Nephron (organoid): ENCODE measurements around the gene LARP1.
A peak's percentile ranks its signal among the peaks of the same experiment; 100 is the strongest.
"Not testable (repeated sequence)": the region's sequence is repeated elsewhere in the genome, so short reads cannot be mapped to it uniquely, and the experiment has no call there.

Source experiments
- H3K27ac Mint-ChIP-seq, 3 experiments: 2 replicates each; pipeline ENCODE4 v1.8.0; 2020; ENCODE audit warnings: mixed read lengths in 3 of 3, mild to moderate bottlenecking in 2 of 3, moderate library complexity in 1 of 3
- H3K27me3 Mint-ChIP-seq: 2 replicates; pipeline ENCODE4 v1.8.0; 2021; ENCODE audit warnings: low read depth, mild to moderate bottlenecking, moderate library complexity, mixed read lengths
- H3K36me3 Mint-ChIP-seq: 2 replicates; pipeline ENCODE4 v1.8.0; 2020; ENCODE audit warnings: low read depth, mixed read lengths
- H3K4me1 Mint-ChIP-seq: 2 replicates; pipeline ENCODE4 v1.8.0; 2020; ENCODE audit warnings: mixed read lengths
- H3K4me3 Mint-ChIP-seq, 3 experiments: 2 replicates each; pipeline ENCODE4 v1.8.0; 2020; ENCODE audit warnings: mild to moderate bottlenecking in 3 of 3, mixed read lengths in 3 of 3, moderate library complexity in 2 of 3
- H3K9me3 Mint-ChIP-seq: 2 replicates; pipeline ENCODE4 v1.8.0; 2020; ENCODE audit warnings: mixed read lengths
- TF ChIP-seq, protein P1 (sequence below), 3 experiments: fragments of 200-600 bp; sonication (generic); IDR thresholded peaks; one replicate each; pipeline ENCODE4 v1.5.0; 2021; ENCODE audit warnings: antibody characterized with exemption in 3 of 3; ENCODE audit not compliant: unreplicated experiment in 3 of 3

Gene LARP1

DNA sequence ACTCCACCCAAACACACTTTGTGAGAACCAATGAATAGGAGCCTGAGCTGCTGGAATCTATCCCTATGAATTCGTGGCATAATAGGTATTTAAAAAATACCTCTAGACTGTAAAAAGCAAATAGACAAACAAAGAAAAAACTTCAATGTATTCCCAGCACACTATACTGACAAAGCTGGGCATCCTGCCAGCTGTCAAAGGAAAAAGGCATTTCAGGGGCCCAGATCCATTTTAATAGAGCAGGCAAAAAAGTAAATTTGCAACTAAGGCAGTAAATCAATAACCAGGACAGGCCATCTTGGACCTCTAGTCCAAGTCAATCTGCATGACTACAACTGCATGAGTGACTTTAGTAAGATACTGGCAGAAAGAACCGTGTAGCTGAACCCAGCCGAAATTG, 25.6 kb upstream of the LARP1 start:
- TF ChIP-seq, protein P1, sequence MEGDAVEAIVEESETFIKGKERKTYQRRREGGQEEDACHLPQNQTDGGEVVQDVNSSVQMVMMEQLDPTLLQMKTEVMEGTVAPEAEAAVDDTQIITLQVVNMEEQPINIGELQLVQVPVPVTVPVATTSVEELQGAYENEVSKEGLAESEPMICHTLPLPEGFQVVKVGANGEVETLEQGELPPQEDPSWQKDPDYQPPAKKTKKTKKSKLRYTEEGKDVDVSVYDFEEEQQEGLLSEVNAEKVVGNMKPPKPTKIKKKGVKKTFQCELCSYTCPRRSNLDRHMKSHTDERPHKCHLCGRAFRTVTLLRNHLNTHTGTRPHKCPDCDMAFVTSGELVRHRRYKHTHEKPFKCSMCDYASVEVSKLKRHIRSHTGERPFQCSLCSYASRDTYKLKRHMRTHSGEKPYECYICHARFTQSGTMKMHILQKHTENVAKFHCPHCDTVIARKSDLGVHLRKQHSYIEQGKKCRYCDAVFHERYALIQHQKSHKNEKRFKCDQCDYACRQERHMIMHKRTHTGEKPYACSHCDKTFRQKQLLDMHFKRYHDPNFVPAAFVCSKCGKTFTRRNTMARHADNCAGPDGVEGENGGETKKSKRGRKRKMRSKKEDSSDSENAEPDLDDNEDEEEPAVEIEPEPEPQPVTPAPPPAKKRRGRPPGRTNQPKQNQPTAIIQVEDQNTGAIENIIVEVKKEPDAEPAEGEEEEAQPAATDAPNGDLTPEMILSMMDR (IDR thresholded peaks at IDR 0.05; ENCODE audit: unreplicated experiment in 3 of 3), result no peak
- H3K4me1 Mint-ChIP-seq, result peaks cover 5% of the 10 kb centered on the region
- H3K27ac Mint-ChIP-seq, result peak overlapping the region; percentile 56 to 77 (median 61)
- H3K9me3 Mint-ChIP-seq, result peaks cover 4% of the 10 kb centered on the region
- no peak overlapping the region for H3K4me3 Mint-ChIP-seq
- H3K27me3 Mint-ChIP-seq, result no peaks in the 10 kb centered on the region
- peaks cover 4% of the 10 kb centered on the region for H3K36me3 Mint-ChIP-seq

DNA sequence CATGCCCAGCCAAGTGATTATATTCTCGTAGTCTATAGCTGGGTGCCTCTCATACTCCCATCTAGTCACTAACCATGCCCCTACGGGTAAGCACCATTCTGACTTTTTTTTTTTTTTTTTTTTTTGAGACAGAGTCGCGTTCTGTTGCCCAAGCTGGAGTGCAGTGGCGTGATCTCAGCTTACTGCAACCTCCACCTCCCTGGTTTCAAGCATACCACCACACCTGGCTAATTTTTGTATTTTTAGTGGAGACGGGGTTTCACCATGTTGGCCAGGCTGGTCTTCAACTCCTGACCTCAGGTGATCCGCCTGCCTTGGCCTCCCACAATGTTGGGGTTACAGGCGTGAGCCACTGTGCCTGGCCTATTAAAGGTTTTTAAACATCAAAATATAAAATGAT, 24.4 kb upstream of the LARP1 start:
- H3K27ac Mint-ChIP-seq, H3K4me3 Mint-ChIP-seq, H3K9me3 Mint-ChIP-seq, H3K36me3 Mint-ChIP-seq, H3K4me1 Mint-ChIP-seq, H3K27me3 Mint-ChIP-seq: not testable (repeated sequence)

DNA sequence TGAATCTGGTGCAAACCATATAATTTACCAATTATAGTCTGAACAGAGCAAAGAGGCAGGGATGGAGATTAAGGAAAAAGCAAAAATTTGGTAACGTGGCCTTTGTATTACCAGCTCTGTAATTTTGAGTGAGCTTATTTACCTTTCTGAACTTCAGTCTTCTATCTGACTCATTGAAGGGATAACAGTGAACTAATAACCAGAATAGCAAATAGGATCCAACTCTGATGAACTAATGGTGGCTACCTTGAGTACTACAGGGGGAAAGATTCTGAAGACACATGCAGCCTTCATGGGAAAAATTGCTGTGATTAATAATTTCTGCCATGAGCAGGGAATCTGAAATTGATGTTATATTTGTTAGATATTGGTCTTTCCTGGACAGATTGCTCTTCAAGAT, 23.0 kb upstream of the LARP1 start:
- H3K36me3 Mint-ChIP-seq, result peaks cover 4% of the 10 kb centered on the region
- no peak overlapping the region for H3K27ac Mint-ChIP-seq
- TF ChIP-seq, protein P1 (IDR thresholded peaks at IDR 0.05; ENCODE audit: unreplicated experiment in 3 of 3), result no peak
- H3K27me3 Mint-ChIP-seq, result no peaks in the 10 kb centered on the region
- peaks cover 4% of the 10 kb centered on the region for H3K9me3 Mint-ChIP-seq
- no peak overlapping the region for H3K4me3 Mint-ChIP-seq
- peaks cover 5% of the 10 kb centered on the region for H3K4me1 Mint-ChIP-seq

DNA sequence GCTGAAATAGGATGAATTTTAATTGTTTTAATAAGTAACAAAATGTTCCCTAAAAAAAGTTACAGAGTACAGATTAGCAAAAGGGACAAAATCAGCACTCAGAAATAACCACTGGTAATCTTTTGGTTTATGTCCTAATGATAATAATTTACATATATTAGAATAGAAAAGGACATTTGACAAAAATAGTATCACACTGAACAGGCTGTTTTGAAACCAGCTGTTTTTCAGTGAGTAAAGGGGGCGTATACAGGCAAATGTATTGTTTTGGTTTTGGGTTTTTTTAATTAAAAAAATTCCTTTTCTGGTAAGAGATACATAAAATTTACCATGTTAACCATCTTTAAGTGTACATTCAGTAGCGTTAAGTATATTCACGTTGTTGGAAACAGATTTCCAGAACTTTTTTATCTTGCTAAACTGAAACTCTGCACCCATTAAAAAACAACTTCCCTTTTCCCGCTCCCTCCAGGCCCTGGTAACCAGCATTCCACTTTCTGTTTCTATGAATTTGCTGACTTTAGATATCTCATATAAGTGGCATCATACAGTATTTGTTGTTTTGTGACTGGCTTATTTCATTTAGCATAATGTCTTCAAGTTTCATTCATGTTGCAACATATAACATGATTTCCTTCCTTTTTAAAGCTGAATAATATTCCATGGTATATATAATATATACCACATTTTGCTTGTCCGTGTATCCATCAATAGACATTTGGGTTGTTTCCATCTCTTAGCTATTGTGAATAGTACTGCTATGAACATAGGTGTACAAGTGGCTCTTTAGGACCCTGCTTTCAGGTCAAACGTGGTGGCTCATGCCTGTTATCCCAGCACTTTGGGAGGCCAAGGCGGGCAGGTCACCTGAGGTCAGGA, 20.6 kb upstream of the LARP1 start:
- TF ChIP-seq, protein P1 (IDR thresholded peaks at IDR 0.05; ENCODE audit: unreplicated experiment in 3 of 3), result no peak
- Mint-ChIP-seq H3K9me3 (no peaks in the 10 kb centered on the region), H3K27me3 (no peaks in the 10 kb centered on the region), H3K27ac (no peak overlapping the region), H3K4me3 (no peak overlapping the region), H3K36me3 (peaks cover 4% of the 10 kb centered on the region), H3K4me1 (peaks cover 4% of the 10 kb centered on the region)

DNA sequence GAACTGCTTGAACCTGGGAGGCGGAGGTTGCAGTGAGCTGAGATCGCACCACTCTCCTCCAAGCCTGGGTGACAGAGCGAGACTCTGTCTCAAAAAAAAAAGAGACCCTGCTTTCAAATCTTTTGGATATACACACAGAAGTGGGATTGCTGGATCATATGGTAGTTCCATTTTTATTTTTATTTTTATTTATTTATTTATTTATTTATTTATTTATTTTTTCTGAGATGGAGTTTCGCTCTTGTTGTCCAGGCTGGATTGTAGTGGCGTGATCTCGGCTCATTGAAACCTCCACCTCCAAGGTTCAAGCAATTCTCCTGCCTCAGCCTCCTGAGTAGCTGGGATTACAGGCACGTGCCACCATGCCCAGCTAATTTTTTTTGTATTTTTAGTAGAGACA, 19.8 kb upstream of the LARP1 start:
- H3K27ac Mint-ChIP-seq, H3K27me3 Mint-ChIP-seq, H3K4me3 Mint-ChIP-seq, H3K4me1 Mint-ChIP-seq, H3K36me3 Mint-ChIP-seq, H3K9me3 Mint-ChIP-seq: not testable (repeated sequence)

DNA sequence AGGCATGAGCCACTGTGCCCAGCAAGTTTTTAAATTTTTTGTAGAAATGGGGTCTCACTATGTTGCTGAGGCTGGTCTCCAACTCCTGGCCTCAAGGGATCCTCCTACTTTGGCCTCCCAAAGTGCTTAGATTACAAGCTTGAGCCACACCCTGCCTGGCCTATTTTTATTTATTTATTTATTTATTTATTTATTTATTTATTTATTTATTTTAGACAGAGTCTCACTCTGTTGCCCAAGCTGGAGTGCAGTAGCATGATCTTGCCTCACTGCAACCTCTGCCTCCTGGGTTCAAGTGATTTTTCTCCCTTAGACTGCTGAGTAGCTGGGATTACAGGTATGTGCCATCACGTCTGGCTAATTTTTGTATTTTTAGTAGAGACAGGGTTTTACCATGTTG, 18.8 kb upstream of the LARP1 start:
- H3K27me3 Mint-ChIP-seq, H3K9me3 Mint-ChIP-seq, H3K27ac Mint-ChIP-seq, H3K36me3 Mint-ChIP-seq, H3K4me3 Mint-ChIP-seq: not testable (repeated sequence)
- H3K4me1 Mint-ChIP-seq, result peaks cover 11% of the 10 kb centered on the region

DNA sequence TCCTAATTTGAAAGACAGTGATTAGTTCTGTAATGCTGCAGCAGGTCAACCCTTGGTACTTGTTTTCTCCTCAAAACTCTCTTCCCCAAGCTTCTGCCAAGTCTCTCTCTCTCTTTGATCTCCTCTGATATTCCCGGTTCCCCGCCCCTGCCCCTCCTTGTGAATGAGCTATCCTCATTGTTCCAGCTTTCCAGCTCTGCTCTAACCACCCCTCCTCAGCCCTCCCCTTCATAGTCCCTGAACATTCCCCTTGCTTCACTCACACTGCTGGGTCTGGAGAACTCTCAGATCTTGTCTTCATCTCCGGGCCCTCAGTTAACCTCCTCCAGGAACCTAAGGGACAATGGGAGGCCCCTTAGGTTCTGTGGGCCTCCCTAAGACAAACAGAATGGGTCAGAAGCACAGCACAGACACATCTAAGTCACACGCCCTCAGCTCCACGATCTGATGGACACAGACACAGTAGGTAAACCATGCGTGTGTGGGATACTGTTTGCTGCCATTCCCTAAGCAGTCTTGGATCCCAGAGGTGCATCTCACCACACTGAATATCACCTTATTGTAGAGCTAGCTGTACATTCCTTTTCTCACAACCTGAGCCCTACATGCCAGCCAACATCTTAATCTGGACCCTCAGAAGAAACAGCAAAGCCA, 17.4 kb upstream of the LARP1 start:
- Mint-ChIP-seq H3K27ac (no peak overlapping the region), H3K4me3 (no peak overlapping the region), H3K27me3 (no peaks in the 10 kb centered on the region), H3K9me3 (no peaks in the 10 kb centered on the region), H3K4me1 (peaks cover 14% of the 10 kb centered on the region), H3K36me3 (no peaks in the 10 kb centered on the region)
- TF ChIP-seq, protein P1 (IDR thresholded peaks at IDR 0.05; ENCODE audit: unreplicated experiment in 3 of 3), result no peak
